ENCODE results near the gene GOLPH3L. TPM values are rescaled to one million over a fixed set of nuclear protein-coding genes. Genes with fewer than 3 reads are reported as not detected.

GOLPH3L gene
- total and polyA plus RNA-seq, 2 of the 13 experiments (the other 11 are each of a cell fraction or from before 2014, with no cell fraction given) = 8.2 to 12.8 TPM

- TF ChIP-seq PRDM15 (CRISPR knock-in tag; IDR thresholded peaks at IDR 0.05) = no peak
- TF ChIP-seq ZNF678 (CRISPR knock-in tag; IDR thresholded peaks at IDR 0.05) = no peak
- TF ChIP-seq RBFOX2 (IDR thresholded peaks at IDR 0.05; ENCODE audit: low read depth, low read length) = 0 out of 2 replicates have a peak, but pooled peaks have one; percentile 12
- TF ChIP-seq RAD21 (CRISPR knock-in tag; IDR thresholded peaks at IDR 0.05) = peak; percentile 65
- TF ChIP-seq ZNF563 (CRISPR knock-in tag; IDR thresholded peaks at IDR 0.05) = no peak
- peak; percentile 85 for TF ChIP-seq SMC3 (IDR thresholded peaks at IDR 0.05; ENCODE audit: low read length)
- peak; percentile 43; the same call in 1 of the 2 replicates for TF ChIP-seq SAP130 (CRISPR knock-in tag; IDR thresholded peaks at IDR 0.05; ENCODE audit: low read depth)
- TF ChIP-seq ZNF44 (CRISPR knock-in tag; IDR thresholded peaks at IDR 0.05) = no peak
- TF ChIP-seq CTCF (CRISPR knock-in tag; IDR thresholded peaks at IDR 0.05) = peak; percentile 68
- no peak for TF ChIP-seq SNAPC5 (CRISPR knock-in tag; IDR thresholded peaks at IDR 0.05; ENCODE audit: borderline replicate concordance)
- TF ChIP-seq ONECUT2 (CRISPR knock-in tag; IDR thresholded peaks at IDR 0.05) = no peak
These were observed 75.3 kb downstream of the GOLPH3L start (continued) for GRCh38 chr1:150621497-150622302.
